NB4 (cell line): Measurements from ENCODE around the gene KRTAP10-10.

Experiments
- DNase-seq: peaks from one replicate; pipeline ENCODE4 v3.0.0; 2010; ENCODE audit warnings: low read depth
- H3K4me3 ChIP-seq: one replicate; pipeline ENCODE4 v1.5.1; 2011; ENCODE audit warnings: mild to moderate bottlenecking, low read depth, low read length, moderate library complexity
- MYC ChIP-seq: IDR thresholded peaks from 2 replicates; pipeline ENCODE4 v1.6.1; 2011; ENCODE audit warnings: low read depth, low read length
- POLR2A ChIP-seq: IDR thresholded peaks from 2 replicates; pipeline ENCODE4 v1.6.1; 2011; ENCODE audit warnings: mild to moderate bottlenecking; ENCODE audit not compliant: insufficient read length; ENCODE audit errors: extremely low read depth
- TF ChIP-seq, protein P1 (sequence below): IDR thresholded peaks from one replicate; pipeline ENCODE4 v1.5.1; 2012; ENCODE audit warnings: low read depth, low read length
- TF ChIP-seq, protein P2 (sequence below): IDR thresholded peaks from 2 replicates; pipeline ENCODE4 v1.6.1; 2011; ENCODE audit warnings: low read depth, low read length

KRTAP10-10 gene

DNA sequence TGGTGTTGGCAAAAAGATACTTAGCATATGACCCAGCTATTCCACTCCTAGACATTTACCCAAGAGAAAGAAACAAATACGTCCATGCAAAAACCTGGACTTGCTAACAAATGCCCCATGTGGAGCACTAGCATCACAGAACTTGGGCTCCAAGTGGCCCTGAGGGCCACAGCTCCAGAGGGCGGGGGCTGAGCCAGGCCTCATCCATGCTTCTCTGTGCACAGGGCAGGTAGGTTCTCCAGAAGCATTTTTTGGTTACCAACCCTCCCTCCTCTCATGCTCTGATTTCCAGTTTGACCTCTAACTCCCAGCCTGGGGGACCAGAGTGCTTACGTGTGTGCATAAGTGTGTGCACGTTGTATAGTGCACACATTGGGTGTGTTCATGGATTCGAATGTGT, 27.5 kb downstream of the KRTAP10-10 start:
- no peak for DNase-seq
- H3K4me3 ChIP-seq: no peak overlapping the region
- TF ChIP-seq, protein P1, sequence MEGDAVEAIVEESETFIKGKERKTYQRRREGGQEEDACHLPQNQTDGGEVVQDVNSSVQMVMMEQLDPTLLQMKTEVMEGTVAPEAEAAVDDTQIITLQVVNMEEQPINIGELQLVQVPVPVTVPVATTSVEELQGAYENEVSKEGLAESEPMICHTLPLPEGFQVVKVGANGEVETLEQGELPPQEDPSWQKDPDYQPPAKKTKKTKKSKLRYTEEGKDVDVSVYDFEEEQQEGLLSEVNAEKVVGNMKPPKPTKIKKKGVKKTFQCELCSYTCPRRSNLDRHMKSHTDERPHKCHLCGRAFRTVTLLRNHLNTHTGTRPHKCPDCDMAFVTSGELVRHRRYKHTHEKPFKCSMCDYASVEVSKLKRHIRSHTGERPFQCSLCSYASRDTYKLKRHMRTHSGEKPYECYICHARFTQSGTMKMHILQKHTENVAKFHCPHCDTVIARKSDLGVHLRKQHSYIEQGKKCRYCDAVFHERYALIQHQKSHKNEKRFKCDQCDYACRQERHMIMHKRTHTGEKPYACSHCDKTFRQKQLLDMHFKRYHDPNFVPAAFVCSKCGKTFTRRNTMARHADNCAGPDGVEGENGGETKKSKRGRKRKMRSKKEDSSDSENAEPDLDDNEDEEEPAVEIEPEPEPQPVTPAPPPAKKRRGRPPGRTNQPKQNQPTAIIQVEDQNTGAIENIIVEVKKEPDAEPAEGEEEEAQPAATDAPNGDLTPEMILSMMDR: no peak
- no peak for TF ChIP-seq MYC
- TF ChIP-seq, protein P2, sequence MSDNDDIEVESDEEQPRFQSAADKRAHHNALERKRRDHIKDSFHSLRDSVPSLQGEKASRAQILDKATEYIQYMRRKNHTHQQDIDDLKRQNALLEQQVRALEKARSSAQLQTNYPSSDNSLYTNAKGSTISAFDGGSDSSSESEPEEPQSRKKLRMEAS: no peak
- TF ChIP-seq POLR2A: no peak

DNA sequence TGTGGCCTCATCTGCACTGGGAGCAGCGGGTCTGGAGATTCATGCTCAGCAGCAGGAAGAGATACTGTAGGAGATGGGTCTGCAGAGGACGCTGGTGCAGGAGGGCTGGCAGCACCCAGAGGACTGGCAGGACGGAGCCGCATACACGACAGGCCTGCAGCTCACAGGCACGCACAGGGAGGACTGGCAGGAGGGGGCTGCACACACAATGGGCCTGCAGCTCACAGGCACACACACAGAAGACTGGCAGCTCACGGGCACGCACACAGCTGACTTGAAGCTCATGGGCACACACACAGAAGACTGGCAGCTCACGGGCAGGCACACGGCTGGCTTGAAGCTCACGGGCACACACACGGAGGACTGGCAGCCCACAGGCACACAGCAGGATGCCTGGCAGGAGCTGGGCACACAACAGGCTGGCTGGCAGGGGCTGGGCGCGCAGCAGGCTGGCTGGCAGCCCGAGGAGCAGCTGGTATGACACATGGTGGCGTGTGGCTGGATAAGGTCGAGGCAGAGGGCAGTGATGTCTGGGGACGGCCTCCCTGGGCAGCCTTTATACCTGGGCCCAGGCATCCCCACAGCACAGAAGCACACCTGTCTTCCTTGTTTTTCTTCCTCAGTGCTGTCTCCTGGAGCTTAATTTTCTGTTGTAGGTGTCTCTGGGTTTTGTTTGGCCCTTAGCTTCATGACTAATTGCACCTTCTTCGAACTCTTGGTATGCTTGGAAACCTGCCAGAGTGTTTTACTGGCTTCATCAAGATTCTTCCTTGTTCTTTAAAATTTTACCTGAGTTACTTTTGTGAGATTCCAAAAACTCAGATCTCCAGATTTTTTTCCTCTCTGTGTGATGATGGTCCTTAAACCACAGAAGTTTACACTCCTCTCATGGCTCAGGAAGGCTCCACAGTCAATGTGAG, 29.5 kb downstream of the KRTAP10-10 start, which contains the start of gene KRTAP12-2:
Gene KRTAP12-2 (minus strand): TSS at position 527 of the 920 bp plus-strand sequence. CDS start 41 bp downstream, at position 486.
- TF ChIP-seq POLR2A: no peak
- no peak for DNase-seq
- H3K4me3 ChIP-seq: no peak within 1 kb of the TSS

DNA sequence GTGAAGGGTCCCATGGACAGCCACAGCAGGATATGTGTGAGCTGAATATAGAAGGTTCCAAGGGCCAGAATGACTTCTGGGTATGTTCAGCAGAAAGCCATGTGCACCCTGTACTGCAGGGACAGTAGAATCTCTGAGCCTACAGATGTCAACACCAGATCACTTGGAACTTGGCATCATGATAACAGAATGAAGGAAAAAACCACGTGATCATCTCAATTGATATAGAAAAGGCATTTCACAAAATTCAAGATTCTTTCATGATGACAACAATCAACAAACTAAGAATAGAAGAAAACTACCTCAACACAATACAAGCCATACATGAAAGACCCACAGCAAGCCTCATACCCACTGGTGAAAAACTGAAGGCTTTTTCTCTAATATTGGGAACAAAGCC, 30.5 kb downstream of the KRTAP10-10 start:
- DNase-seq: no peak
- no peak for TF ChIP-seq POLR2A
- TF ChIP-seq, protein P2: no peak
- TF ChIP-seq MYC: no peak
- TF ChIP-seq, protein P1: no peak
- no peak overlapping the region for H3K4me3 ChIP-seq

DNA sequence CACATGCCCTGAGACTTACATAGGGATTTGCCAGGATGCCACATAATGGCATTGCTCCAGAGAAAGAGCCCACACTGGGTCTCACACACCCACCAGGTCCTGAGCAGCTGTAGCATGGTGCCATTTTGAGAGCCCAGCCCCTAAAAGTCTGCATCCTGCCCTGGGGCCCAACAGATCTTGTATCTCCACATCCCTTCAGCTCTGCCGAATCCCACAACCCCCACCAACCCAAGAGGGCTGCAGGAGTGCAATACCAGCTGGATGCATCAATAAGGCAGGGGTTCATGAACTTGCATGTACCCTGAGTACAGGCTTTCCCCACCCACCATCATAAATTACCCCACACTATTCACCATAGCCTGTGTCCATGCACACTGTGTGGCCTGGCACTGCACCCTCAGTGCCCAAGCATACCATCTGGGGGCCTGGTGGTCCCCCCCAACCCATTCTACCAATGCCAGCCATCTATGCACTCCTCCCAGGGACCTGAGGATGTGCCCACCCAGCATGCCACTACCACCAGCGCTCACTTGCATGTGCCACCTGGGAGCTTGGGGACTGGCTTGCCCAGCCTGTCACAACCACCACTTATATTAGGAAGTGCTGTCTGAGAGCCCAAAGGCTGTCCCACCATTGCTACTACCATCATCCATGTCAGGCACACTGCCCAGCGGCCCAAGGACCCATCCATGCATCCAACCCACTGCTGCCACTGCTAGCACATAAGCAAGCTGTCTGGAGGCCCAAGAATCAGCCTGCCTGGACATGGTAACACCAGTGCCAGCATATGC, 33.7 kb downstream of the KRTAP10-10 start:
- no peak overlapping the region for H3K4me3 ChIP-seq
- no peak for TF ChIP-seq MYC
- TF ChIP-seq, protein P1: no peak
- TF ChIP-seq, protein P2: no peak
- TF ChIP-seq POLR2A: no peak
- no peak for DNase-seq

DNA sequence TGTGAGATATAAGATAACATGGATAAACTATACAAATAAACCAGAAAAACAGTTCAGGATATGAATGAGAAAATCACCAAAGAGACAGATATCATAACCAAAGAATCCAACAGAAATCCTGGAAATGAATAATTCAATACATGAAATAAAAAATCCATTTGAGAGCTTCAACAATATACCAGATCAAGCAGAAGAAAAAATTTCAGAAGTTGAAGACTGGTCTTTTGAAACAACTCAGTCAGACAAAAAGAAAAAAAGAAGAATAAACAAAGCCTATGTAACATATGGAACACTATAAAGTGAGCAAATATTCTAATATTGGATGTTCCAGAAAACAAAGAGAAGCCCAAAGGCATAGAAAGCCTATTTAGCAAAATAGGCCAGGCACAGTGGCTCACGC, 34.8 kb downstream of the KRTAP10-10 start:
- H3K4me3 ChIP-seq: no peak overlapping the region
- TF ChIP-seq POLR2A (no peak), MYC (no peak)
- TF ChIP-seq, protein P1: no peak
- TF ChIP-seq, protein P2: no peak
- DNase-seq: no peak

DNA sequence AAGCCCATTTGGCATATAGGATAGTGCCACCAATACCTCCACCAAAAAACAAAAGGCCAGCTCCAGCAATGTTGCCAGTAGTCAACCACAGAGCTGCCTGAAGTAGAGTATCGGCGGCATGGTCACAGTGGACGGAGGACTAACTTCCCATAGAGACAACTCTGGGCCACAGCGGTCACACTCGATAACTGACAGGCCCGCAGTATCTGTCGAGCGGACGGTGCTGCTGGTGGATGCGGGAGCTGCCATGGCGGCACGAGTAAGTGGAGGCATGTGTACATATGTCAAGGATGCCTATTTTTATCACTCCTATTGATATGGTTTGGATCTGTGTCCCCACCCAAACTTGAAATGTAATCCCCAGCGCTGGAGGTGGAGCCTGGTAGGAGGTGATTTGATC, 40.7 kb downstream of the KRTAP10-10 start:
- no peak for DNase-seq
- no peak overlapping the region for H3K4me3 ChIP-seq
- TF ChIP-seq POLR2A: no peak
- TF ChIP-seq, protein P2: no peak
